IPS-20b (cell line): ENCODE results near the gene INTS2.
"Not testable (repeated sequence)": the region's sequence is repeated elsewhere in the genome, so short reads cannot be mapped to it uniquely, and the experiment has no call there.

ENCODE experiments used
- H3K27ac ChIP-seq: one replicate; pipeline ENCODE4 v1.5.1; 2013; ENCODE audit warnings: low read length
- H3K27me3 ChIP-seq: 2 replicates; pipeline ENCODE4 v1.6.1; 2013; ENCODE audit warnings: mild to moderate bottlenecking, low read length, inconsistent platforms; ENCODE audit not compliant: insufficient read depth
- H3K36me3 ChIP-seq: 2 replicates; pipeline ENCODE4 v1.6.1; 2013; ENCODE audit warnings: low read depth, mild to moderate bottlenecking, inconsistent platforms, low read length, moderate library complexity; ENCODE audit not compliant: insufficient read depth
- H3K4me1 ChIP-seq: 2 replicates; pipeline ENCODE4 v1.6.1; 2013; ENCODE audit warnings: mild to moderate bottlenecking, control low read depth, inconsistent platforms, low read length, moderate library complexity; ENCODE audit not compliant: insufficient read depth
- H3K4me3 ChIP-seq: 2 replicates; pipeline ENCODE4 v1.5.1; 2013; ENCODE audit warnings: mild to moderate bottlenecking, low read length, inconsistent platforms
- H3K9ac ChIP-seq: 2 replicates; pipeline ENCODE4 v1.6.1; 2013; ENCODE audit warnings: low read depth, mild to moderate bottlenecking, inconsistent platforms, low read length, moderate library complexity
- H3K9me3 ChIP-seq: 2 replicates; pipeline ENCODE4 v1.6.1; 2013; ENCODE audit warnings: mild to moderate bottlenecking, low read depth, low read length, inconsistent platforms; ENCODE audit not compliant: insufficient read depth

Gene INTS2

GRCh38 chr17:61828694-61829093, 99.1 kb downstream of the INTS2 start:
- Histone ChIP-seq H3K4me3 (no peak overlapping the region), H3K9me3 (peaks cover 8% of the 10 kb centered on the region; the same call in 1 of the 2 replicates), H3K9ac (no peak overlapping the region), H3K27ac (no peak overlapping the region), H3K36me3 (peaks cover 16% of the 10 kb centered on the region), H3K4me1 (no peaks in the 10 kb centered on the region), H3K27me3 (no peaks in the 10 kb centered on the region)

DNA sequence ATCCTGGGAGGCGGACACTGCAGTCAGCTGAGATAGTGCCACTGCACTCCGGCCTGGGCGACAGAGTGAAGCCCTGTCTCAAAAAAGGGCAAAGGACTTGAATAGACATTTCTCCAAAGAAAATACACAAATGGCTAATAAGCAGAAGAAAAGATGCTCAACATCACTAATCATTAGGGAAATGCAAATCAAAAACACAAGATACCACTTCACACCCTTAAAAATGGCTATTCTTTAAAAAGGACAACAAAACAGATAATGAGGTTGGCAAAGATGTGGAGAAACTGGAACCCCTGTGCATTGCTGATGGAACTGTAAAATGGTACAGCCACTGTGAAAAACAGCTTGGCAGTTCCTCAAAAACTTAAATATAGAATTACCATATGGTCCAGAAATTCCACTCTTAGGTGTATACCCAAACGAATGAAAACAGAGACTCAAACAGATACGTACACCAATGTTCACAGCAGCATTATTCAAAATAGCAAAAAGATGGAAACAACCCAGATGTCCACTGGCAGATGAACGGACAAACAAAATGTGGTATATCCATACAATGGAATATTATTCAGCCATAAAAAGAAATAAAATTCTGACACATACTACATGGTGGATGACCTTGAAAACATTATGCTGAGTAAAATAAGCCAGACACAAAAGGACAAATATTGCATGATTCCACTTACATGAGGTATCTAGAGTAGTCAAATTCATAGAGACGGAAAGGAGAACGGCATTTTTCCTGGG, 100.0 kb downstream of the INTS2 start:
- no peaks in the 10 kb centered on the region for H3K4me1 ChIP-seq
- no peak overlapping the region for H3K27ac ChIP-seq
- no peak overlapping the region for H3K9ac ChIP-seq
- H3K9me3 ChIP-seq = peaks cover 8% of the 10 kb centered on the region; the same call in 1 of the 2 replicates
- H3K4me3 ChIP-seq = no peak overlapping the region
- peaks cover 16% of the 10 kb centered on the region for H3K36me3 ChIP-seq
- H3K27me3 ChIP-seq = no peaks in the 10 kb centered on the region

DNA sequence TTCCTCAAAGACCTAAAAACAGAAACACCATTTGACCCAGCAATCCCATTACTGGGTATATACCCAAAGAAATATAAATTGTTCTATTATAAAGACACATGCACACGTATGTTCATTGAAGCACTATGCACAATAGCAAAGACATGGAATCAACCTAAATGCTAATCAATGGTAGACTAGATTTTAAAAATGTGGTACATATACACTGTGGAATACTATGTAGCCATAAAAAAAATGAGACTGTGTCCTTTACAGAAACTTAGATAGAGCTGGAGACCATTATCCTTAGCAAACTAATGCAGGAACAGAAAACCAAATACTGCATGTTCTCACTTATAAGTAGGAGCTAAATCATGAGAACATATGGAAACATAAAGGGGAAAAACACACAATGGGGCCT, 100.9 kb downstream of the INTS2 start:
- H3K9me3 ChIP-seq, H3K4me3 ChIP-seq, H3K27ac ChIP-seq, H3K4me1 ChIP-seq, H3K9ac ChIP-seq, H3K27me3 ChIP-seq: not testable (repeated sequence)
- H3K36me3 ChIP-seq = peaks cover 22% of the 10 kb centered on the region

- not testable (repeated sequence) for H3K27ac ChIP-seq, H3K9ac ChIP-seq, H3K4me3 ChIP-seq, H3K4me1 ChIP-seq, H3K27me3 ChIP-seq, H3K9me3 ChIP-seq
- H3K36me3 ChIP-seq = peaks cover 26% of the 10 kb centered on the region
These were observed 101.6 kb downstream of the INTS2 start for GRCh38 chr17:61826198-61826597.

DNA sequence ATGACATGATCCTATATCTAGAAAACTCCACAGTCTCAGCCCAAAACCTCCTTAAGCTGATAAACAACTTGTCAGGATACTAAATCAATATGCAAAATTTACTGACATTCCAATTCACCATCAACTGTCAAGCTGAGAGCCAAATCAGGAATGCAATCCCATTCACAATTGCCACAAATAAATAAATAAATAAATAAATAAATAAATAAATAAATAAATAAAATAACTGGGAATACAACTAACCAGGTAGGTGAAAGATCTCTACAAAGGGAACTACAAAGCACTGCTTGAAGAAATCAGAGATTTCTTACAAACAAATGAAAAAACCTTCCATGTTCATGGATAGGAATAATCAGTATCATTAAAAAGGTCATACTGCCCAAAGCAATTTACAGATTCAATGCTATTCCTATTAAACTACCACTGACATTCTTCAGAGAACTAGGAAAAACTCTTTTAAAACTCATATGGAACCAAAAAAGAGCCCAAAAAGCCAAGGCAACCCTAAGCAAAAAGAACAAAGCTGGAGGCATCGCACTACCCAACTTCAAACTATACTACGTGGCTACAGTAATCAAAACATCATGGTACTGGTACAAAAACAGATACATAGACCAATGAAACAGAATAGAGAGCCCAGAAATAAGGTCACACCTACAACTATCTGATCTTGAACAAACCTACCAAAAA, 102.2 kb downstream of the INTS2 start:
- Histone ChIP-seq H3K4me3 (no peak overlapping the region), H3K36me3 (peaks cover 31% of the 10 kb centered on the region), H3K27ac (no peak overlapping the region), H3K27me3 (no peaks in the 10 kb centered on the region), H3K4me1 (no peaks in the 10 kb centered on the region), H3K9ac (no peak overlapping the region), H3K9me3 (peaks cover 8% of the 10 kb centered on the region; the same call in 1 of the 2 replicates)

DNA sequence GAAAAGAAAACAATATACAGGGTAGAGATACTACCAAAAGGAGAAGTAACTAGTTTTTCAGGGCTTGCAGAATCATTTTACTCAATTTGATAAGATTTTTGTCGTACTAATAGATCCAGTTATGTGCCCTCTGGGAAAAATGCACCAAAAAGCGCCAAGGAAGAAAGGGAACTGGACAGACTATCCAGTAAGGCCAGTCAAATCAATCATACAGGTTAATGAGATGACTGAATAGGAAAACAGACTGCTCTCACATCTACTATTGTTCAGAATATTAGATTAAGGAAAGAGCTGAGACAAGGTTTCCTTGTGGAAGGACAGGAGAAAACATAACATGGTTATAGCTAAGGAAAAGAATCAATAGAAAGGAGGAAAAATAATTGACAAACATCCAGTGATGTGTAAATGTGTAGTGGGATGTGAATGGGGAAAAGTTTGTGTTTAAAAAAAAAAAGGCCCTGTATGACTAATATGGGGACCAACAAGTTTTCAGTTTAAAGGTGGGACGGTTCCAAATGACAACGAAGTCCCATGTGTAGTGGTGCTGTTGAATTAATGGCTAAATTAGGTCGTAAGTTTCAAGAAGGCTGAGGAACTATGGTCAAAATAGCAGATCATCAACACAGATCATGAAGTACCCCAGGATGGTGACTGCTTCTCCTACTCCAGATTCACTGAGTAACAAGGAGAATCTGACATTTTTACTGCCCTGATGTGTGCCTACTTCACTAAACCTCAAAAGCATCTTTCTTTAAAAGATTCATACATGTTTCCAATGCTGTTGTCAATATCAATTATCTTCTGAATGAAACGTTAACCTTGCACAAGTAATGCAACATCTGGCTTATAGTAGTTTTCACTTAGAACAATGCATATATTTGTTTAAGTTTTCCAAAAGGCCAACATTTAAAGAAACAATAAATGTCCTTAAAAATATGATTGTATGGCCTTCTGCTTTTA, 105.2 kb downstream of the INTS2 start:
- peaks cover 21% of the 10 kb centered on the region for H3K36me3 ChIP-seq
- no peak overlapping the region for H3K27ac ChIP-seq
- no peak overlapping the region for H3K9ac ChIP-seq
- H3K4me1 ChIP-seq = no peaks in the 10 kb centered on the region
- no peaks in the 10 kb centered on the region for H3K27me3 ChIP-seq
- no peak overlapping the region for H3K4me3 ChIP-seq
- H3K9me3 ChIP-seq = peaks cover 1% of the 10 kb centered on the region; the same call in 1 of the 2 replicates

GRCh38 chr17:61821655-61822054, 106.1 kb downstream of the INTS2 start:
- Histone ChIP-seq H3K9ac (no peak overlapping the region), H3K36me3 (peaks cover 19% of the 10 kb centered on the region; the same call in 1 of the 2 replicates), H3K27ac (no peak overlapping the region), H3K4me3 (no peak overlapping the region), H3K9me3 (no peaks in the 10 kb centered on the region), H3K4me1 (no peaks in the 10 kb centered on the region), H3K27me3 (no peaks in the 10 kb centered on the region)

GRCh38 chr17:61819265-61819664, 108.5 kb downstream of the INTS2 start:
- H3K4me3 ChIP-seq, H3K9ac ChIP-seq, H3K9me3 ChIP-seq, H3K27me3 ChIP-seq, H3K27ac ChIP-seq, H3K4me1 ChIP-seq: not testable (repeated sequence)
- H3K36me3 ChIP-seq = peaks cover 19% of the 10 kb centered on the region; the same call in 1 of the 2 replicates

GRCh38 chr17:61818225-61818624, 109.6 kb downstream of the INTS2 start:
- Histone ChIP-seq H3K4me1 (no peaks in the 10 kb centered on the region), H3K27me3 (no peaks in the 10 kb centered on the region), H3K4me3 (no peak overlapping the region), H3K9ac (no peak overlapping the region), H3K9me3 (no peaks in the 10 kb centered on the region), H3K36me3 (peaks cover 22% of the 10 kb centered on the region; the same call in 1 of the 2 replicates), H3K27ac (no peak overlapping the region)

- Histone ChIP-seq H3K9me3 (no peaks in the 10 kb centered on the region), H3K4me3 (no peak overlapping the region), H3K27ac (no peak overlapping the region), H3K27me3 (no peaks in the 10 kb centered on the region), H3K9ac (no peak overlapping the region), H3K4me1 (no peaks in the 10 kb centered on the region), H3K36me3 (peaks cover 21% of the 10 kb centered on the region; the same call in 1 of the 2 replicates)
These were observed 110.3 kb downstream of the INTS2 start for GRCh38 chr17:61817452-61817851.

- Histone ChIP-seq H3K27ac (no peak overlapping the region), H3K36me3 (peaks cover 14% of the 10 kb centered on the region; the same call in 1 of the 2 replicates), H3K9me3 (no peaks in the 10 kb centered on the region), H3K4me3 (no peak overlapping the region), H3K4me1 (no peaks in the 10 kb centered on the region), H3K9ac (no peak overlapping the region), H3K27me3 (no peaks in the 10 kb centered on the region)
These were observed 111.2 kb downstream of the INTS2 start for GRCh38 chr17:61816538-61816937.
